GM12874 (cell line): ENCODE data around the gene PPIA.

ENCODE experiments used
- TF ChIP-seq, protein P1 (sequence below): IDR thresholded peaks from 2 replicates; pipeline ENCODE4 v1.5.1; 2011; ENCODE audit warnings: low read depth, mild to moderate bottlenecking, control low read depth, low read length, moderate library complexity; ENCODE audit not compliant: insufficient read depth

PPIA gene

DNA sequence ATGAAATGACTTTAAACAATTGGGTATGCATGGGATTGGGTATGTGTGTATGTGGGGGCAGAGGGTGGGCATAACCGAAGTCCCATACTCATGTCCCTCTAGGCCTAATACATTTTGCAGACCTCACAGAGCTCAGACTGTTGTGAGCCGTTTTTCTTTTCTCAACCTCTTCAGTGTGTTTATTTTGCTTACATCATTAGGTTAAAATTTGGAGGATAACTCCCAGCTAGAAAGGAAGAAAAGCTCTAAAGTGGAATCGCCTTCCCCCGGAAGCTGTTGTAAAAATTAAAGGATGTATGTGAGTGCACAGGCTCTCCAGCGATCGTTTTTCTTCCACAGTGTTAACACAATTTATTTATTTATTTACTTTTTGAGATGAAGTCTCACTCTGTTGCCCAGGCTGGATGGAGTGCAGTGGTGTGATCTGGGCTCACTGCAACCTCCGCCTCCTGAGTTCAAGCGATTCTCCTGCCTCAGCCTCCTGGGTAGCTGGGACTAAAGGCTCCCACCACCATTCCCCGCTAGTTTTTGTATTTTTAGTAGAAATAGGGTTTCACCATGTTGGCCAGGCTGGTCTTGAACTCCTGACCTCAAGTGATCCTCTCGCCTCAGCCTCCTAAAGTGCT is 52.9 kb downstream of the PPIA start:
- TF ChIP-seq, protein P1, sequence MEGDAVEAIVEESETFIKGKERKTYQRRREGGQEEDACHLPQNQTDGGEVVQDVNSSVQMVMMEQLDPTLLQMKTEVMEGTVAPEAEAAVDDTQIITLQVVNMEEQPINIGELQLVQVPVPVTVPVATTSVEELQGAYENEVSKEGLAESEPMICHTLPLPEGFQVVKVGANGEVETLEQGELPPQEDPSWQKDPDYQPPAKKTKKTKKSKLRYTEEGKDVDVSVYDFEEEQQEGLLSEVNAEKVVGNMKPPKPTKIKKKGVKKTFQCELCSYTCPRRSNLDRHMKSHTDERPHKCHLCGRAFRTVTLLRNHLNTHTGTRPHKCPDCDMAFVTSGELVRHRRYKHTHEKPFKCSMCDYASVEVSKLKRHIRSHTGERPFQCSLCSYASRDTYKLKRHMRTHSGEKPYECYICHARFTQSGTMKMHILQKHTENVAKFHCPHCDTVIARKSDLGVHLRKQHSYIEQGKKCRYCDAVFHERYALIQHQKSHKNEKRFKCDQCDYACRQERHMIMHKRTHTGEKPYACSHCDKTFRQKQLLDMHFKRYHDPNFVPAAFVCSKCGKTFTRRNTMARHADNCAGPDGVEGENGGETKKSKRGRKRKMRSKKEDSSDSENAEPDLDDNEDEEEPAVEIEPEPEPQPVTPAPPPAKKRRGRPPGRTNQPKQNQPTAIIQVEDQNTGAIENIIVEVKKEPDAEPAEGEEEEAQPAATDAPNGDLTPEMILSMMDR: no peak

DNA sequence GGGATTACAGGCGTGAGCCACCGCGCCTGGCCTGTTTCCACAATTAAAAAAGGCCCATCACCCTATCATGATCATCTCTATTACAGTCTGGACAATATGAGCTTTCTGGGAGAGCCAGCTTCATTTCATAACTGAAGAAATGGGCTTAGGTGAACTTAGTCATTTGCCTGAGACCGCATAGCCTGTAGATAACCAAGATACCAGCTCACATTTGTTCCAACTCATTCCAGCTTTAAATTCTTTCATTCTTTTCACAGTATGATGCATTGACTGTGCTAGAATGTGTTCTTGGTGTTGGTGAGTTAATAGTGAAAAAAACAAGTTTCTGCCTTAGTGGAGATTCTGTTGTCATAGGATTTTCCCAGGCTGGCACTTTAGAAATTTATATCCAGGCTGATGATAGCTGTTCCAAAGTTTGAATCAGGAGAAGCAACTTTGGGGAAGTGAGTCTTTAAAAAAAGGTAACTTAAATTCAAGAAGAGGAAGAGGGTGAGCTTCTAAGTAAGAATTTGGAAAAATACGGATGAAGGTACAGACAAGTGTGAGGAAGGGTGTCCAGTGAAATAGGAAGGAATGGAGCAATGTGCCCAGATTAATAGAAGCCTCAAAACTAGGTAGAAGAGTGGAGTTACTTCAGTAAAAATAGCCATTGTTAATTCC is 53.5 kb downstream of the PPIA start:
- TF ChIP-seq, protein P1: no peak

DNA sequence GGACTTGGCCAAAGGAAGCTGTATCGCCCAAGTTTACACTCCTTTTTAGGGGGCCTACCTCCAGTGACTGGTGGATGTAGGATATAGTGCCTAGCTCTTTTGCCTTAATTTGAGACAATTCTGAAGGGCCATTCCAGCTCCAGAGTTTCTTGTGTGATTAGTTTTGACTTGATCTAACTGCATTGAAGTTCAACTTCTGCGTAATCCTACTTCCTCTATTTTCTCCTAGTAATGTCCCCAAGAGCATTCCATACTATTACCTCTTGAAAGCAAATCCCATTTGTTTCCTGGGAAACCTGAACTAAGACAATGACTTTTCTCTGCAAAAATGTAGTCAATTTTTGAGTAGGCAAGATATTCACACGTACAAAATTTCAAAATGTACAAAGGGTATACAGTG is 56.1 kb downstream of the PPIA start:
- TF ChIP-seq, protein P1: no peak
